GM10266 (cell line): Measurements from ENCODE around the gene GNAT3.

ENCODE experiments used
- DNase-seq: peaks from one replicate; pipeline ENCODE4 v3.0.0; 2012; ENCODE audit errors: extremely low spot score
- TF ChIP-seq, protein P1 (sequence below): IDR thresholded peaks from 2 replicates; pipeline ENCODE4 v1.5.1; 2012; ENCODE audit warnings: mild to moderate bottlenecking, low read depth; ENCODE audit not compliant: control insufficient read depth, insufficient read depth; ENCODE audit errors: missing control alignments

Gene GNAT3

DNA sequence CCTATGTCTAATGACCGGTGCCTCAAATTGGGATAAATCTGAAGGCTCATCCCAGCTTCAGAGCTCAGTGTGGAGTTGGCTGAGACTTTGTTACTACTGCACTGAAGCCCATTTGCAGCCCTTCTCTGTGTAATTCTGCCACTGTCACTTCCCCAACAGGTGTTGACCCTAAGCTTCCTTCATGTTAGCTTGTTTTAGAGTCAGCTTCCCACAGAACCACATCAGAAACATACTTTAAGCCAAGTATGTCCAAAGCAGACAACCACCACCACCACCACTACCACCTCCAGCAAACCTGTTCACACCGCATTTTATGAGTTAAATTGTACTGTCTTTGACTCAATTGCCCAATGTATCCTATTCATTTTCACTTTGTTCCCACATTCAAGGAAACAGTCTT lies 25.2 kb upstream of the GNAT3 start:
- TF ChIP-seq, protein P1, sequence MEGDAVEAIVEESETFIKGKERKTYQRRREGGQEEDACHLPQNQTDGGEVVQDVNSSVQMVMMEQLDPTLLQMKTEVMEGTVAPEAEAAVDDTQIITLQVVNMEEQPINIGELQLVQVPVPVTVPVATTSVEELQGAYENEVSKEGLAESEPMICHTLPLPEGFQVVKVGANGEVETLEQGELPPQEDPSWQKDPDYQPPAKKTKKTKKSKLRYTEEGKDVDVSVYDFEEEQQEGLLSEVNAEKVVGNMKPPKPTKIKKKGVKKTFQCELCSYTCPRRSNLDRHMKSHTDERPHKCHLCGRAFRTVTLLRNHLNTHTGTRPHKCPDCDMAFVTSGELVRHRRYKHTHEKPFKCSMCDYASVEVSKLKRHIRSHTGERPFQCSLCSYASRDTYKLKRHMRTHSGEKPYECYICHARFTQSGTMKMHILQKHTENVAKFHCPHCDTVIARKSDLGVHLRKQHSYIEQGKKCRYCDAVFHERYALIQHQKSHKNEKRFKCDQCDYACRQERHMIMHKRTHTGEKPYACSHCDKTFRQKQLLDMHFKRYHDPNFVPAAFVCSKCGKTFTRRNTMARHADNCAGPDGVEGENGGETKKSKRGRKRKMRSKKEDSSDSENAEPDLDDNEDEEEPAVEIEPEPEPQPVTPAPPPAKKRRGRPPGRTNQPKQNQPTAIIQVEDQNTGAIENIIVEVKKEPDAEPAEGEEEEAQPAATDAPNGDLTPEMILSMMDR = no peak
- no peak for DNase-seq

DNA sequence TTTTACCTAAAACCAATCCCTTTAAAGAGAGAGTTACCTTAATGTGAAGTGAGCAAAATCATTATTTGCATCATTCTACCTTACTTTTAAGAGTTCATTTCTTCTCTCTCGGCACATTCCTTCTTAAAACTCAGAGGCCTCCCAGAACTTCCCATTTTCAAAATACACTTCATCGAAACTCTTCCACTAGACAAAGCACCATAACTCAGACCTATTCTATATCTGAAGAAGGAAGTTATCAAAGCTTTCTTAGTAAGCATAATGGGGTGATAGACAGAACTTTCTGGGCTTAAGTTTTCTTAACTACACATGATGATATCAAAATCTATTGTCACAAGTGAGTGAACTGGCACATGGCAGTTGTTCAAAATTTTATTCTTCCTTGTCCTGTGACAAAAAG lies 24.6 kb upstream of the GNAT3 start:
- TF ChIP-seq, protein P1 = no peak
- no peak for DNase-seq

DNA sequence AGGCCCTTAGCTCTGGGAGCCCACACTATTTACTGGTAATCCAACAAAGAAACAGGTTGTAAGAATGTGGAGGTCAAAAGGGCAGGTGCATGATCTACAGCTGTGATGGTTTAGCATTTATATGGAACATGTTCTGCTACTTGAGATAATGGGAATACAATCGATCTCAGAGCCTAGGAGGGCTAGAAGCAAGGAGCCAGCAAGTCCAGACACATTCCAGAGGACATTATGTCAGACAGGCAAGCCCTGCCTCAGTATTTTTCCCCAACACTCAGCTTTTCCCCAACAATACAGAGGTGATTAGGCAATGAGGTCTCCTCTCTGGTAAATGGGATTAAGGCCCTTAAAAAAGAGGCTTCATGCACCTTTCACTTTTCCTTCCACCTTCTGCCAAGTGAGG lies 21.4 kb upstream of the GNAT3 start:
- no peak for DNase-seq
- TF ChIP-seq, protein P1 = no peak

DNA sequence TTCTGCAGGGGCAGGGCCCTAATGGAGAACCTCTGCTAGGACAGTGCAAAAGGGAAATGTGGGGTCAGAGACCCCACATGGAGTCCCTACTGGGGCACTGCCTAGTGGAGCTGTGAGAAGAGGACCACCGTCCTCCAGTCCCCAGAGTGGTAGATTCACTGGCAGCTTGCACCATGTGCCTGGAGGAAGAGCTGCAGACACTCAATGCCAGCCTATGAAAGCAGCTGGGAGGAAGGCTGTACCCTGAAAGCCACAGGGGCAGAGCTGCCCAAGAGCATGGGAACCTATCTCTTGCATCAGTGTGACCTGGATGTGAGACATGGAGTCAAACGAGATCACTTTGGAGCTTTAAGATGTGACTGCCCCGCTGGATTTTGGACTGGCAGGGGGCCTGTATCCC lies 20.3 kb upstream of the GNAT3 start:
- no peak for DNase-seq
- TF ChIP-seq, protein P1 = no peak

DNA sequence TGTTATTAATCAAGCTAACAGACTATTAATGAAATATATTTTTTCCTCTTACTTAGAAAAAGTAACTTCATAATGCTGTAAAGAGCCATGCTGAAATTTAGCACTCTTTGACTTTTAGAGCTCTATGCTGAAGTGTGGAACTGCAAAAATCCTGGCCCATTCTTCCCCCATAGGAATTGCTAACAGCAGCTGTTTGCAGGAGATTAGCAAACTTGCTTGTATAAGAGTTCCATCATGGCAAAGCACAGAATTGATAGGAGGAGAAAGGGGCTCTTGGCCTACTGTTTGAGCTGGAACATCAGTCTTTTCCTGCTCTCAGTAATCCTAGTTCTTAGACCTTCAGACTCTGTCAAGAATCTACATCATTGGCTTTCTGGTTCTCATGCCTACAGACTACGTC lies 18.3 kb upstream of the GNAT3 start:
- TF ChIP-seq, protein P1 = no peak
- no peak for DNase-seq

DNA sequence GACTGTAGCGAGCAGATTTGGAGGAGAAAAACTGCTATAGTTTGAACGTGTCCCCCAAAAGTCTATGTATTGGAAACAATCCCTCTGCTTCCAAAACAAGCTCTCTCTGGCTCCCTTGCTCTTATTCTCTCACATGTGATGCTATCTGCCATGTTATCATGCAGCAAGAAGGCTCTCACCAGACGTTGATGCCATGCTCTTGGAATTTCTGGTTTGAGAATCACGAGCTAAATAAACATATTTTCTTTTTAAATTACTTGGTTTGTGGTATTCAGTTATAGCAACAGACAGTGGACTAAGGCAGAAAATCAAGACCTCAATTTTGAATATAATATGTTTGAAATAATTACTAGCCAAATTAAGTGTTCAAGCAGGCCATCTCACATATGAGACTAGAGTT lies 17.5 kb upstream of the GNAT3 start:
- TF ChIP-seq, protein P1 = no peak
- DNase-seq = no peak

DNA sequence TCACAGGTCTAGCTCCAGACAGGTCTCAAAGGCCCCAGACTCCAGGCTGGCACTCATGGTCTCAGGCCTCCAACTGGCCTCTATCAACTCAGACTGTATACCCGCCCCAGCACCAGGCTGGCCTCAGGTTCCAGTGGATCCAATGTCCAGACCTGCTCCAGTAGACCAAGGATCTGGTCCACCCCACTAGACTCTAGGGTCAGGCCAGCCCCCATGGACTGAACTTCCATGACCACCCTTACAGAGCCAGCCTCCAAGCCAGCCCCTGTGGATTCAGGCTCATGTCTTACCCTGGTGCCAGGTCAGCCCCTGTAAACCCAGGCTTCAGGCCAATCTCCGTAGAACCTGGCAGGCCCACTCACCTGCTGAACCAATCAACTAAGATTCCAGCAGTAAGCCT lies 16.8 kb upstream of the GNAT3 start:
- TF ChIP-seq, protein P1 = no peak
- DNase-seq = no peak
